ENCODE data around the gene POLR2E.

The POLR2E gene

GRCh38 chr19:1091544-1092175 is 3.5 kb downstream of the POLR2E start:
- H3K4me3 ChIP-seq (IDR thresholded peaks at IDR 0.05; ENCODE audit: insufficient read depth, low read depth, low read length) = no peak overlapping the region
- H3K79me2 ChIP-seq (ENCODE audit: insufficient read depth, low read depth) = peaks cover 26% of the 10 kb centered on the region
- H3K4me1 ChIP-seq (ENCODE audit: low read depth, poor library complexity, severe bottlenecking) = peaks cover 16% of the 10 kb centered on the region
- no peak overlapping the region for H3K9ac ChIP-seq
- no peak overlapping the region for H3K27ac ChIP-seq
- H2AFZ ChIP-seq (ENCODE audit: low read depth) = no peak overlapping the region
- 0 out of 2 replicates have a peak, but pooled peaks cover 4% of the 10 kb centered on the region for H4K20me1 ChIP-seq (ENCODE audit: insufficient read depth)
- H3K4me2 ChIP-seq = no peak overlapping the region
- H3K27me3 ChIP-seq (ENCODE audit: insufficient read depth, low read depth) = no peaks in the 10 kb centered on the region
- H3K36me3 ChIP-seq (ENCODE audit: insufficient read depth) = no peaks in the 10 kb centered on the region
- TF ChIP-seq CTCF (conservative IDR thresholded peaks at IDR 0.05; ENCODE audit: low read depth, low read length) = no peak

DNA sequence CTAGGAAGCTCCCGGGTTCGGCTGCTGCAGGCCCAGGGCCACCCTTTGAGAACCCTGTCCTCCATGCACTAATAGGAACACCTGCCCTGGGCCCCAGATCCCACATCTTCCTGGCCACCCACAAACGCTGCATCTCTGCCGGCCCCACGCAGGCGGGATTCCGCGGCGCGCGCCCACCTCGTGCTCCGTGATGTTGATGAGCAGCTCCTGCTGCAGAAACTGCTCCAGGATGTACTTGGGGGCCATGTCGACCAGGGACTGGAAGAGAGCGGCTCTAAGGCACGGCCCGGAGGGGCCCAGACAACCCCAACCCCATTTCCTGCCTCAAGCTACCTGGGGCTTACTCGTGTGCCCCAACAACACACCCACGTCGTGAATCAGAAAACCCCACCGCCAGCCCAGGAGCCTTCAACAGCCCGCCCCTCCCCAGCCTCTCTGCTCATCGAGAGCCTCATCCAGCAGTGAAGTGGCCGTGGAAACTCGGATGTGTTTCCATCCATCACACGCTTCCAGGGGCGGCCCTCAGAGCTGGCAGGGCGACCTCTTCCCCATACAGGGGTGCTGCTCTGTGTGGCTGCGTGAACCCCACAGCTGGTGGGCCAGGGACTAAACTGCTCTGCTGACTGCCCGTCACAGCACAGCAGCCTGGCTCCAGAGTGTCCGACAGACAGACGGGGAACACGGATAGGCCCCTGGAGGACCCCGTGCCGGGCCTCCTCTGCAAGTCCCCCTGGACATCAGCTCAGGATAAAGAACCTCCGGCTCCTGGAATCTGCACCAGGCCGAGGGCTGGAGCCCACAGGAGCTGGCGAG is 4.2 kb downstream of the POLR2E start:
- Histone ChIP-seq H4K20me1 (ENCODE audit: insufficient read depth) (0 out of 2 replicates have a peak, but pooled peaks cover 4% of the 10 kb centered on the region), H3K4me1 (ENCODE audit: low read depth, poor library complexity, severe bottlenecking) (peaks cover 13% of the 10 kb centered on the region), H2AFZ (ENCODE audit: low read depth) (no peak overlapping the region), H3K79me2 (ENCODE audit: insufficient read depth, low read depth) (peaks cover 26% of the 10 kb centered on the region), H3K4me2 (no peak overlapping the region), H3K4me3 (IDR thresholded peaks at IDR 0.05; ENCODE audit: insufficient read depth, low read depth, low read length) (no peak overlapping the region), H3K27ac (no peak overlapping the region), H3K27me3 (ENCODE audit: insufficient read depth, low read depth) (no peaks in the 10 kb centered on the region), H3K9ac (no peak overlapping the region), H3K36me3 (ENCODE audit: insufficient read depth) (no peaks in the 10 kb centered on the region)
- no peak for TF ChIP-seq CTCF (conservative IDR thresholded peaks at IDR 0.05; ENCODE audit: low read depth, low read length)

GRCh38 chr19:1089891-1090290 is 5.3 kb downstream of the POLR2E start:
- Histone ChIP-seq H3K27me3 (ENCODE audit: insufficient read depth, low read depth) (no peaks in the 10 kb centered on the region), H2AFZ (ENCODE audit: low read depth) (no peak overlapping the region), H4K20me1 (ENCODE audit: insufficient read depth) (0 out of 2 replicates have a peak, but pooled peaks cover 4% of the 10 kb centered on the region), H3K4me2 (no peak overlapping the region), H3K79me2 (ENCODE audit: insufficient read depth, low read depth) (peaks cover 22% of the 10 kb centered on the region), H3K9ac (no peak overlapping the region), H3K4me1 (ENCODE audit: low read depth, poor library complexity, severe bottlenecking) (peaks cover 8% of the 10 kb centered on the region), H3K4me3 (IDR thresholded peaks at IDR 0.05; ENCODE audit: insufficient read depth, low read depth, low read length) (no peak overlapping the region), H3K36me3 (ENCODE audit: insufficient read depth) (no peaks in the 10 kb centered on the region), H3K27ac (no peak overlapping the region)
- no peak for TF ChIP-seq CTCF (conservative IDR thresholded peaks at IDR 0.05; ENCODE audit: low read depth, low read length)

DNA sequence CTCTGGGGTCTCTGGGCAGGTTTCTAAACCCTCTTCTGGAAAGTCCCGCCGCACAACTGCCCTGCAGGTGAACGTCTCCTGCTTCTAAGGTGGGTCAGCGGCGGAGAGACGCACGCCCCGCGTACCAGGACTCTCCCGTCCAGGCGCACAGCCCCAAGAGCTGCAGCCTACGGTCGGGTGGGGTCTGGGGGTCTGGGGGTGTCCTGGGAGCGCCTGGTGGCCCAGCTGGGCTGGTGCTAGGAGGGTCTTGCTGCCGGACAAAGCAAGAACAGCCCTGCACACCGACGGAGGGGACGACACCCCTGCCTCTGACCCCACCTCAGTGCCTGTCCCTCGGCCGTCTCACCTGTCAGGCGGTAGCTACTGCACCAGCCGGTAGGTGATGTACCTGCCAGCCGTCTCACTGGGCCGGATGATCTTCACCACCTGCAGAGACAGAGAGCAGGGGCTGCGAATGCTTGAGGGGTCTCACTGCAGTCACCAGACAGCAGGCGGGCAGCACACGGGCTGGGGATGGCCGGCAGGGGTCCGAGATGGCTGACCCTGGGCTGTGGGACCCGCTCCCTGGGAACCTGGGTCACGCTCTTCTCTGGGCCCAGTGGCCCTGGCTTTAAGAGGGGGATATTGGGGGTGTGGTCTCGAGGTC is 5.9 kb downstream of the POLR2E start:
- Histone ChIP-seq H3K79me2 (ENCODE audit: insufficient read depth, low read depth) (peaks cover 16% of the 10 kb centered on the region), H2AFZ (ENCODE audit: low read depth) (no peak overlapping the region), H3K27ac (no peak overlapping the region), H4K20me1 (ENCODE audit: insufficient read depth) (no peaks in the 10 kb centered on the region), H3K27me3 (ENCODE audit: insufficient read depth, low read depth) (no peaks in the 10 kb centered on the region), H3K4me1 (ENCODE audit: low read depth, poor library complexity, severe bottlenecking) (peaks cover 8% of the 10 kb centered on the region), H3K4me2 (no peak overlapping the region), H3K4me3 (IDR thresholded peaks at IDR 0.05; ENCODE audit: insufficient read depth, low read depth, low read length) (no peak overlapping the region), H3K36me3 (ENCODE audit: insufficient read depth) (no peaks in the 10 kb centered on the region), H3K9ac (no peak overlapping the region)
- no peak for TF ChIP-seq CTCF (conservative IDR thresholded peaks at IDR 0.05; ENCODE audit: low read depth, low read length)
